Right kidney (tissue), 1 donor: ENCODE data around the gene ATP8A1.

Source experiments
- DNase-seq: peaks from one replicate; pipeline ENCODE4 v3.0.0-alpha.2; 2016

The ATP8A1 gene

GRCh38 chr4:42573249-42573648 lies 83.7 kb downstream of the ATP8A1 start:
- no peak for DNase-seq

GRCh38 chr4:42570221-42570620 lies 86.7 kb downstream of the ATP8A1 start:
- no peak for DNase-seq

- peak; percentile 8 for DNase-seq
Observed at GRCh38 chr4:42568610-42569207, 88.2 kb downstream of the ATP8A1 start.

- no peak for DNase-seq
Observed at GRCh38 chr4:42566835-42567234, 90.1 kb downstream of the ATP8A1 start.

- DNase-seq = no peak
Observed at GRCh38 chr4:42562016-42562415, 94.9 kb downstream of the ATP8A1 start.

- no peak for DNase-seq
Observed at GRCh38 chr4:42561031-42561430, 95.9 kb downstream of the ATP8A1 start.

- no peak for DNase-seq
Observed at GRCh38 chr4:42560467-42560861, 96.4 kb downstream of the ATP8A1 start.

- DNase-seq = no peak
Observed at GRCh38 chr4:42558156-42558555, 98.7 kb downstream of the ATP8A1 start.

GRCh38 chr4:42555828-42556227 lies 101.1 kb downstream of the ATP8A1 start:
- DNase-seq = no peak

GRCh38 chr4:42554072-42554471 lies 102.8 kb downstream of the ATP8A1 start:
- DNase-seq = no peak

- DNase-seq = no peak
Observed at GRCh38 chr4:42549896-42550295, 107.0 kb downstream of the ATP8A1 start.

- no peak for DNase-seq
Observed at GRCh38 chr4:42547805-42548204, 109.1 kb downstream of the ATP8A1 start.

GRCh38 chr4:42543762-42544161 lies 113.1 kb downstream of the ATP8A1 start:
- DNase-seq = no peak

- DNase-seq = no peak
Observed at GRCh38 chr4:42543126-42543525, 113.8 kb downstream of the ATP8A1 start.

GRCh38 chr4:42541647-42542046 lies 115.3 kb downstream of the ATP8A1 start:
- DNase-seq = no peak

GRCh38 chr4:42533042-42533441 lies 123.9 kb downstream of the ATP8A1 start:
- no peak for DNase-seq

- no peak for DNase-seq
Observed at GRCh38 chr4:42531341-42532030, 125.4 kb downstream of the ATP8A1 start.

GRCh38 chr4:42523066-42523718 lies 133.7 kb downstream of the ATP8A1 start:
- no peak for DNase-seq

- DNase-seq = peak; percentile 14
Observed at GRCh38 chr4:42519803-42520417, 137.0 kb downstream of the ATP8A1 start.

GRCh38 chr4:42515156-42515884 lies 141.6 kb downstream of the ATP8A1 start:
- DNase-seq = no peak

GRCh38 chr4:42513748-42514492 lies 143.0 kb downstream of the ATP8A1 start:
- DNase-seq = no peak

GRCh38 chr4:42512226-42512625 lies 144.7 kb downstream of the ATP8A1 start:
- no peak for DNase-seq
